Peyer's patch (tissue), 4 donors: ENCODE data around the gene MCF2L2. TPM values are rescaled to one million over a fixed set of nuclear protein-coding genes. Genes with fewer than 3 reads are reported as not detected.

Experiments used
- DNase-seq, 3 donors: peaks; one replicate each; pipeline ENCODE4 v3.0.0-alpha.2; 2017 to 2019
- H3K27ac ChIP-seq, 4 donors: fragments of 200-600 bp; sonication (generic); one replicate each; pipeline ENCODE4 v1.5.1; 2016 to 2019
- H3K27me3 ChIP-seq, 2 donors: fragments of 200-600 bp; sonication (generic); one replicate each; pipeline ENCODE4 v1.5.1; 2019
- H3K36me3 ChIP-seq, 3 donors: fragments of 200-600 bp; sonication (generic); one replicate each; pipeline ENCODE4 v1.5.1; 2016 to 2019
- H3K4me1 ChIP-seq, 4 donors: fragments of 200-600 bp; sonication (generic); one replicate each; pipeline ENCODE4 v1.5.1; 2016 to 2019
- H3K4me3 ChIP-seq, 4 donors: fragments of 200-600 bp; sonication (generic); 1 replicate in 3 of 4; 2 replicates in 1 of 4; pipeline ENCODE4 v1.5.1; 2016 to 2019; ENCODE audit warnings: mild to moderate bottlenecking in 1 of 4
- H3K9me3 ChIP-seq, 4 donors: fragments of 200-600 bp; sonication (generic); one replicate each; pipeline ENCODE4 v1.5.1; 2016 to 2019; ENCODE audit warnings: mild to moderate bottlenecking in 1 of 4
- CTCF ChIP-seq, 6 experiments: fragments of 450-650 bp in 4 of 6; fragments of 200-600 bp in 2 of 6; sonication (generic) in 1 of 6; IDR thresholded peaks; one replicate each; pipeline ENCODE4 v1.5.1; 2017 to 2019; ENCODE audit warnings: antibody characterized with exemption in 6 of 6, mild to moderate bottlenecking in 3 of 6, moderate library complexity in 1 of 6
- POLR2A ChIP-seq, 2 donors: fragments of 450-650 bp; IDR thresholded peaks; one replicate each; pipeline ENCODE4 v1.5.1; 2017; ENCODE audit warnings: antibody characterized with exemption in 2 of 2, mild to moderate bottlenecking in 2 of 2, moderate library complexity in 2 of 2
- total RNA-seq, 4 donors: library from RNA; depleted of rRNA; stranded (reverse); fragments of >200 nt; gene quantifications; one replicate each; pipeline ENCODE4 v1.1.0, GENCODE V29; 2016

MCF2L2 gene
- total RNA-seq, 4 donors from 2014 or later: 0.67 to 12.4 (median 1.1) TPM

GRCh38 chr3:183369627-183370026 lies 58.8 kb downstream of the MCF2L2 start:
- Histone ChIP-seq H3K4me3 (no peak overlapping the region), H3K4me1 (no peaks in the 10 kb centered on the region), H3K27ac (no peak overlapping the region), H3K9me3 (no peaks in the 10 kb centered on the region), H3K36me3 (no peaks in the 10 kb centered on the region), H3K27me3 (no peaks in the 10 kb centered on the region)
- DNase-seq: no peak
- TF ChIP-seq POLR2A (IDR thresholded peaks at IDR 0.05) (no peak), CTCF (IDR thresholded peaks at IDR 0.05) (no peak)

- Histone ChIP-seq H3K4me1 (no peaks in the 10 kb centered on the region), H3K27me3 (no peaks in the 10 kb centered on the region), H3K27ac (no peak overlapping the region), H3K4me3 (no peak overlapping the region), H3K9me3 (no peaks in the 10 kb centered on the region), H3K36me3 (no peaks in the 10 kb centered on the region)
- TF ChIP-seq CTCF (IDR thresholded peaks at IDR 0.05): no peak
- no peak for DNase-seq
Measured at GRCh38 chr3:183369117-183369516, 59.3 kb downstream of the MCF2L2 start.

GRCh38 chr3:183360971-183361624 lies 67.3 kb downstream of the MCF2L2 start:
- H3K27ac ChIP-seq: no peak overlapping the region
- TF ChIP-seq POLR2A (IDR thresholded peaks at IDR 0.05) (no peak), CTCF (IDR thresholded peaks at IDR 0.05) (no peak)

GRCh38 chr3:183359036-183359435 lies 69.4 kb downstream of the MCF2L2 start:
- H3K4me1 ChIP-seq: no peaks in the 10 kb centered on the region
- H3K4me3 ChIP-seq: no peak overlapping the region
- TF ChIP-seq CTCF (IDR thresholded peaks at IDR 0.05) (no peak), POLR2A (IDR thresholded peaks at IDR 0.05) (no peak)
- no peaks in the 10 kb centered on the region for H3K36me3 ChIP-seq
- DNase-seq: no peak
- H3K27me3 ChIP-seq: no peaks in the 10 kb centered on the region
- H3K9me3 ChIP-seq: no peaks in the 10 kb centered on the region
- H3K27ac ChIP-seq: no peak overlapping the region

More at GRCh38 chr3:183360971-183361624, 67.3 kb downstream of the MCF2L2 start:
- DNase-seq: no peak
- H3K4me3 ChIP-seq: no peak overlapping the region
- H3K4me1 ChIP-seq: no peaks in the 10 kb centered on the region
- no peaks in the 10 kb centered on the region for H3K36me3 ChIP-seq
- H3K27me3 ChIP-seq: no peaks in the 10 kb centered on the region
- no peaks in the 10 kb centered on the region for H3K9me3 ChIP-seq

GRCh38 chr3:183357564-183358079 lies 70.8 kb downstream of the MCF2L2 start:
- no peak for DNase-seq

More at GRCh38 chr3:183357564-183358079, 70.8 kb downstream of the MCF2L2 start:
- Histone ChIP-seq H3K36me3 (no peaks in the 10 kb centered on the region), H3K4me1 (no peaks in the 10 kb centered on the region), H3K4me3 (no peak overlapping the region), H3K27ac (no peak overlapping the region), H3K9me3 (no peaks in the 10 kb centered on the region), H3K27me3 (no peaks in the 10 kb centered on the region)
- TF ChIP-seq POLR2A (IDR thresholded peaks at IDR 0.05): no peak
- TF ChIP-seq CTCF (IDR thresholded peaks at IDR 0.05): no peak
